RWPE2 (cell line): ENCODE results near the gene PCDHB5.
"Not testable (repeated sequence)": the region's sequence is repeated elsewhere in the genome, so short reads cannot be mapped to it uniquely, and the experiment has no call there.

Experiments used
- ATAC-seq: fragments of 200-7000 bp; cut with Tn5 transposase; 3 replicates; pipeline ENCODE4 v1.9.1; 2021; ENCODE audit warnings: low read depth
- DNase-seq: peaks from one replicate; pipeline ENCODE4 v3.0.0-alpha.2; 2020; ENCODE audit warnings: low spot score
- H3K27ac ChIP-seq: fragments of 450-650 bp; 2 replicates; pipeline ENCODE4 v1.5.1; 2017; ENCODE audit warnings: mild to moderate bottlenecking; ENCODE audit not compliant: poor library complexity, severe bottlenecking
- H3K27me3 ChIP-seq: fragments of 250-450 bp; sonication (Bioruptor Pico); 2 replicates; pipeline ENCODE4 v1.5.1; 2021; ENCODE audit warnings: mild to moderate bottlenecking, moderate library complexity; ENCODE audit not compliant: insufficient read depth, poor library complexity, severe bottlenecking
- H3K36me3 ChIP-seq: fragments of 250-450 bp; sonication (Bioruptor Pico); 2 replicates; pipeline ENCODE4 v1.5.1; 2020; ENCODE audit warnings: low read depth, mild to moderate bottlenecking, moderate library complexity
- H3K4me1 ChIP-seq: fragments of 250-450 bp; sonication (Bioruptor Pico); 2 replicates; pipeline ENCODE4 v1.5.1; 2021; ENCODE audit warnings: mild to moderate bottlenecking, moderate library complexity; ENCODE audit not compliant: insufficient read depth, poor library complexity, severe bottlenecking
- H3K4me3 ChIP-seq: fragments of 250-450 bp; sonication (Bioruptor Pico); 2 replicates; pipeline ENCODE4 v1.5.1; 2021; ENCODE audit warnings: mild to moderate bottlenecking, moderate library complexity; ENCODE audit not compliant: severe bottlenecking
- H3K9me3 ChIP-seq: fragments of 250-450 bp; sonication (Bioruptor Pico); 2 replicates; pipeline ENCODE4 v1.5.1; 2021; ENCODE audit warnings: mild to moderate bottlenecking, moderate library complexity; ENCODE audit not compliant: severe bottlenecking
- CTCF ChIP-seq: fragments of 450-650 bp; IDR thresholded peaks from one replicate; pipeline ENCODE4 v1.5.1; 2017; ENCODE audit warnings: mild to moderate bottlenecking, moderate library complexity; ENCODE audit not compliant: poor library complexity, severe bottlenecking

Gene PCDHB5

GRCh38 chr5:141100243-141100805 lies 34.7 kb upstream of the PCDHB5 start, which contains the start of gene PCDHB3:
TSS of gene PCDHB3 (plus strand) at chr5:141100473. CDS start at chr5:141100650, 177 bp downstream.
- Histone ChIP-seq H3K36me3 (no peaks in the 10 kb centered on the region), H3K4me1 (no peaks in the 10 kb centered on the region), H3K27me3 (peaks cover 39% of the 10 kb centered on the region), H3K27ac (no peak within 1 kb of the TSS), H3K9me3 (peaks cover 3% of the 10 kb centered on the region), H3K4me3 (peak within 1 kb of the TSS; percentile 13)
- peak; percentile 71 for TF ChIP-seq CTCF
- no peak for DNase-seq
- ATAC-seq, result peak; percentile 72

- DNase-seq, result no peak
- no peak overlapping the region for H3K27ac ChIP-seq
- peaks cover 3% of the 10 kb centered on the region for H3K9me3 ChIP-seq
- no peak for TF ChIP-seq CTCF
- ATAC-seq, result no peak
- peaks cover 38% of the 10 kb centered on the region for H3K27me3 ChIP-seq
- H3K4me3 ChIP-seq, result peak overlapping the region; percentile 13
- no peaks in the 10 kb centered on the region for H3K4me1 ChIP-seq
- no peaks in the 10 kb centered on the region for H3K36me3 ChIP-seq
Measured at GRCh38 chr5:141101059-141101458, 33.9 kb upstream of the PCDHB5 start.

- not testable (repeated sequence) for H3K27ac ChIP-seq, DNase-seq, H3K9me3 ChIP-seq, H3K4me3 ChIP-seq, H3K4me1 ChIP-seq, ATAC-seq, H3K36me3 ChIP-seq
- H3K27me3 ChIP-seq, result peaks cover 38% of the 10 kb centered on the region
Measured at GRCh38 chr5:141102070-141102469, 32.9 kb upstream of the PCDHB5 start.

DNA sequence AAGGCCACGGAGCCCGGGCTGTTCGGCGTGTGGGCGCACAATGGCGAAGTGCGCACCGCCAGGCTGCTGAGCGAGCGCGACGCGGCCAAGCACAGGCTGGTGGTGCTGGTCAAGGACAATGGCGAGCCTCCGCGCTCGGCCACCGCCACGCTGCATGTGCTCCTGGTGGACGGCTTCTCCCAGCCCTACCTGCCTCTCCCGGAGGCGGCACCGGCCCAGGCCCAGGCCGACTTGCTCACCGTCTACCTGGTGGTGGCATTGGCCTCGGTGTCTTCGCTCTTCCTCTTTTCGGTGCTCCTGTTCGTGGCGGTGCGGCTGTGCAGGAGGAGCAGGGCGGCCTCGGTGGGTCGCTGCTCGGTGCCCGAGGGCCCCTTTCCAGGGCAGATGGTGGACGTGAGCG lies 32.5 kb upstream of the PCDHB5 start:
- H3K36me3 ChIP-seq, ATAC-seq, H3K27ac ChIP-seq, H3K4me1 ChIP-seq, H3K9me3 ChIP-seq, DNase-seq, H3K4me3 ChIP-seq: not testable (repeated sequence)
- H3K27me3 ChIP-seq, result peaks cover 38% of the 10 kb centered on the region

DNA sequence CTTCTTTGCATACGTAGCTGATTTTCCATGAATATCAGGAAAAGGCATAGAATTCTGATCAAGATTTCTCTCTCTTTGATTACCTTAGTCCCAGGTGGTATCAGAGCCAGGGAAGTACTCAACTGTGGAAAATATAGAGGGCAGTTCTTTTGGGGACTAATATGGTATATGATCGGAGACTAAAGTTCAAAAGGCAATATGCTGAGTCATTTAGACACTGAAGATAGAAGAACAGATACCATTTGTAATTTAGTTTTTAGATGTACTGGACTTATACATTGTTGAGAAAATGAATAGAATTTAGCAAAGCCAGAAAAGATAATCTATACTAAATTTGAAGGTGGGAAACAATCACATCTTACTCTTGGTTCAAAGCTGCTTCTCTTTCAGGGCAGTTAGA lies 29.7 kb upstream of the PCDHB5 start:
- ATAC-seq, result no peak
- no peak overlapping the region for H3K4me3 ChIP-seq
- H3K9me3 ChIP-seq, result peaks cover 3% of the 10 kb centered on the region
- DNase-seq, result no peak
- no peak for TF ChIP-seq CTCF
- H3K27ac ChIP-seq, result no peak overlapping the region
- H3K27me3 ChIP-seq, result peaks cover 29% of the 10 kb centered on the region
- H3K36me3 ChIP-seq, result no peaks in the 10 kb centered on the region
- no peaks in the 10 kb centered on the region for H3K4me1 ChIP-seq

- Histone ChIP-seq H3K4me3 (no peak overlapping the region), H3K9me3 (no peaks in the 10 kb centered on the region), H3K4me1 (no peaks in the 10 kb centered on the region), H3K36me3 (no peaks in the 10 kb centered on the region), H3K27ac (no peak overlapping the region), H3K27me3 (peaks cover 40% of the 10 kb centered on the region)
- DNase-seq (no peak), ATAC-seq (no peak)
- TF ChIP-seq CTCF, result no peak
Measured at GRCh38 chr5:141119250-141119649, 15.8 kb upstream of the PCDHB5 start.
